Gastrocnemius medialis (tissue), 4 donors: ENCODE data around the gene PSAP. TPM values are rescaled to one million over a fixed set of nuclear protein-coding genes. Genes with fewer than 3 reads are reported as not detected.

ENCODE experiments used
- ATAC-seq, 2 donors: fragments of 150-250 bp; one replicate each; pipeline ENCODE4 v1.9.1; 2016
- DNase-seq, 2 donors: peaks; one replicate each; pipeline ENCODE4 v3.0.0-alpha.2; 2019
- H3K27ac ChIP-seq, 4 donors: fragments of 200-600 bp; sonication (generic); 1 replicate in 1 of 4; 2 replicates in 3 of 4; pipeline ENCODE4 v1.5.1; 2016 to 2018; ENCODE audit warnings: mild to moderate bottlenecking in 2 of 4, moderate library complexity in 1 of 4
- H3K27me3 ChIP-seq, 3 donors: fragments of 200-600 bp; sonication (generic) in 2 of 3; 1 replicate in 1 of 3; 2 replicates in 2 of 3; pipeline versions ENCODE4 v1.5.1 to v1.6.0; 2016 to 2019; ENCODE audit warnings: mild to moderate bottlenecking in 1 of 3, moderate library complexity in 1 of 3
- H3K36me3 ChIP-seq, 2 donors: fragments of 200-600 bp; sonication (generic) in 1 of 2; one replicate each; pipeline ENCODE4 v1.5.1; 2017 to 2018
- H3K4me1 ChIP-seq, 2 donors: fragments of 200-600 bp; sonication (generic) in 1 of 2; one replicate each; pipeline ENCODE4 v1.5.1; 2016 to 2017; ENCODE audit warnings: mild to moderate bottlenecking in 2 of 2
- H3K4me3 ChIP-seq, 4 donors: fragments of 200-600 bp; sonication (generic) in 3 of 4; 1 replicate in 1 of 4; 2 replicates in 3 of 4; pipeline ENCODE4 v1.5.1; 2016 to 2019; ENCODE audit warnings: mild to moderate bottlenecking in 2 of 4
- H3K9me3 ChIP-seq, 3 donors: fragments of 200-600 bp; sonication (generic) in 2 of 3; 1 replicate in 1 of 3; 2 replicates in 2 of 3; pipeline ENCODE4 v1.5.1; 2016 to 2019
- CTCF ChIP-seq, 5 experiments: fragments of 450-650 bp in 3 of 5; fragments of 200-600 bp in 2 of 5; sonication (generic) in 2 of 5; IDR thresholded peaks in 4 of 5; conservative IDR thresholded peaks in 1 of 5; 1 replicate in 4 of 5; 2 replicates in 1 of 5; pipeline ENCODE4 v1.5.1; 2016 to 2019; ENCODE audit warnings: antibody characterized with exemption in 5 of 5, mild to moderate bottlenecking in 3 of 5, moderate library complexity in 3 of 5
- POLR2A ChIP-seq, 2 donors: fragments of 450-650 bp; IDR thresholded peaks; one replicate each; pipeline ENCODE4 v1.6.1; 2017; ENCODE audit warnings: antibody characterized with exemption in 2 of 2, mild to moderate bottlenecking in 2 of 2, moderate library complexity in 2 of 2
- in situ Hi-C, 4 donors: fragments of 200-750 bp; cut with MboI; loops; one replicate each; pipeline versions ENCODE4 v1.15.0 to v1.8.0; 2017; ENCODE audit warnings: low sequenced_read_pairs in 4 of 4
- intact Hi-C: fragments of 100-400 bp; cut with DNase I; formaldehyde crosslinking; loops from one replicate; pipeline ENCODE4 v1.15.1; 2023; ENCODE audit warnings: low total_unique reads
- microRNA-seq, 2 donors: library from miRNA; unstranded; fragments of <30 nt; microRNA quantifications; one replicate each; pipeline ENCODE4, GENCODE V29; 2016; ENCODE audit warnings: borderline replicate concordance in 2 of 2
- total RNA-seq, 4 donors: library from RNA; depleted of rRNA; stranded (reverse); fragments of >200 nt; gene quantifications; one replicate each; pipeline versions ENCODE4 v1.1.0 to v1.2.3, GENCODE V29; 2016

Gene PSAP
- total RNA-seq, 4 donors from 2014 or later: 833 to 1,730 (median 1,179) TPM

GRCh38 chr10:71767420-71768035 lies 83.5 kb downstream of the PSAP start:
- Histone ChIP-seq H3K36me3 (no peaks in the 10 kb centered on the region), H3K27me3 (no peaks in the 10 kb centered on the region), H3K27ac (peak overlapping the region; percentile 77 to 91 (median 86)), H3K4me3 (peak overlapping the region in 1 of 4 donors; percentile 8), H3K9me3 (no peaks in the 10 kb centered on the region), H3K4me1 (peaks cover 69 to 96% of the 10 kb centered on the region in 2 donors)
- intact Hi-C loops: no loop called here
- ATAC-seq (no peak), DNase-seq (no peak)
- TF ChIP-seq CTCF (IDR thresholded peaks at IDR 0.05 in 4 of 5, conservative IDR thresholded peaks at IDR 0.05 in 1 of 5) (no peak), POLR2A (IDR thresholded peaks at IDR 0.05) (no peak)
- in situ Hi-C loops: no loop called here

GRCh38 chr10:71766717-71767419 lies 84.2 kb downstream of the PSAP start:
- Histone ChIP-seq H3K4me1 (peaks cover 63 to 96% of the 10 kb centered on the region in 2 donors), H3K36me3 (no peaks in the 10 kb centered on the region), H3K9me3 (no peaks in the 10 kb centered on the region), H3K27me3 (no peaks in the 10 kb centered on the region), H3K27ac (peak overlapping the region; percentile 77 to 91 (median 86)), H3K4me3 (peak overlapping the region in 1 of 4 donors; percentile 8)
- intact Hi-C loops (no loop called here), in situ Hi-C loops (no loop called here)
- ATAC-seq (peak; percentile 25 to 32), DNase-seq (peak in 1 of 2 donors; percentile 76)
- TF ChIP-seq CTCF (IDR thresholded peaks at IDR 0.05 in 4 of 5, conservative IDR thresholded peaks at IDR 0.05 in 1 of 5): no peak
- TF ChIP-seq POLR2A (IDR thresholded peaks at IDR 0.05): no peak

Small RNA genes within 50 kb of the gene (microRNA-seq; reads per million reads assigned to microRNA genes)
- 0 reads per million in 2 donors for gene MIR7152

Other genes with a start within 250 kb of the PSAP start
- gene C10orf105, start 131.5 kb downstream of the PSAP start, total RNA-seq: not detected
- gene VSIR, start 77.7 kb downstream of the PSAP start, total RNA-seq: 10 to 100 TPM in 3 of 4 donors, 1 to 10 TPM in 1; 7.9 to 20.7 (median 16.9) TPM
- gene CHST3, start 113.1 kb upstream of the PSAP start, total RNA-seq: 10 to 100 TPM; 11.5 to 31.6 (median 16.3) TPM
- 1 to 10 TPM; 3.4 to 6.7 (median 5.3) TPM for gene SPOCK2, start 237.3 kb upstream of the PSAP start, total RNA-seq